K562 treated with DMSO at 1 percent for 24 hours (cell line): Measurements from ENCODE around the gene SLC1A2. TPM values are rescaled to one million over a fixed set of nuclear protein-coding genes. Genes with fewer than 3 reads are reported as not detected.

Experiments
- total RNA-seq: library from RNA; unstranded; fragments of 300-600 nt; gene quantifications from 2 replicates; pipeline ENCODE4 v1.2.3, GENCODE V29; 2022; ENCODE audit warnings: low read depth; ENCODE audit not compliant: insufficient read depth

Gene SLC1A2
- total RNA-seq, result not detected in 2 replicates

DNA sequence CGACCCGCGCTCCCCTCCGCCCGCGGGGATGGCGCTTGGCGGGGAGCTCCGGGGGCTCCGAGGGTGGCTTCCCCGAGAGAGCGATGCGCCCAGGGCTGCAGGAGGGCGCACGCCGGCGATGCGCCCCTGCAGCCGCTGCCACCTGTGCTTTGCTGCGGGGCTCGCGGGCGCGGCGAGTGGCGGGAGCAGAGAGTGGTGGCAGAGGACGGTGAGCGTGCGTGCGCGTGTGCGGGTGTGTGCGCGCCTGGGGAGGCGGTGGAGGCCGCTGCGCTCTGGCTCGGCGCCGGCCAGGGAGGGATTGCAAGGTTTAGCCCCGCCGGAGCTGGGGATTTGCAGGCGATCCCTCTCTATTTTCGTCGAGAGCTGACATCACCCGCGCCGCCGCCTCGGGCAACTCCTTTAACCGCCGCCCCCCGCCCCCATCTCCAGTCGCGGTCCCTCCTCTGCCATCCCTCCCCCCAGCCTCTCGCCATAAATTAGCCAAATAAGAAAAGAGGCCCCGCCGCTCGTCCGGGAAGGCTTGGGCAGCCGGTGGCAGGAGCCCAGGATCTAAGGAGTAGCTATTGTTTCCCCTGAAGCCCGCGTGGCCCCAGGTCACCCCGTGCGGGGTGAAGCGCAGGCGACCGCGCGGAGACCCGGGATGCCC, at the start of gene SLC1A2:
Gene SLC1A2, minus strand, starts transcription at position 375 of the 646 bp plus-strand sequence. CDS start 592 bp downstream, outside the sequence.

Other genes starting within 250 kb of the SLC1A2 start
- not detected in 2 replicates for gene PAMR1, start 106.1 kb upstream of the SLC1A2 start, total RNA-seq
- 0.14 and 0.25 TPM in 2 replicates for gene FJX1, start 198.9 kb upstream of the SLC1A2 start, total RNA-seq
- gene TRIM44, start 243.2 kb upstream of the SLC1A2 start, total RNA-seq, result 23.2 and 28.2 TPM in 2 replicates